Liver (tissue), 3 donors: ENCODE results near the gene BRF1.

Experiments
- ATF3 ChIP-seq: IDR thresholded peaks from 2 replicates; pipeline ENCODE4 v1.6.1; 2016; ENCODE audit warnings: antibody characterized with exemption
- CTCF ChIP-seq: fragments of 150-350 bp; IDR thresholded peaks from 2 replicates; pipeline ENCODE4 v1.5.1; 2017; ENCODE audit warnings: improper control_type of control experiment, low read depth, low read length; ENCODE audit not compliant: missing input control
- FOXA1 ChIP-seq: IDR thresholded peaks from 2 replicates; pipeline ENCODE4 v1.6.1; 2016; ENCODE audit warnings: antibody characterized with exemption
- GABPA ChIP-seq, 2 donors: IDR thresholded peaks in 1 of 2; conservative IDR thresholded peaks in 1 of 2; 2 replicates each; pipeline ENCODE4 v1.6.1; 2016; ENCODE audit warnings: antibody characterized with exemption in 2 of 2, mild to moderate bottlenecking in 1 of 2, moderate library complexity in 1 of 2
- HNF4G ChIP-seq: IDR thresholded peaks from 2 replicates; pipeline ENCODE4 v1.6.1; 2016; ENCODE audit warnings: antibody characterized with exemption
- JUND ChIP-seq, 2 donors: IDR thresholded peaks; 2 replicates each; pipeline ENCODE4 v1.6.1; 2016; ENCODE audit warnings: antibody characterized with exemption in 2 of 2
- MAX ChIP-seq: IDR thresholded peaks from 2 replicates; pipeline ENCODE4 v1.6.1; 2016; ENCODE audit warnings: antibody characterized with exemption
- NR2F2 ChIP-seq: IDR thresholded peaks from 2 replicates; pipeline ENCODE4 v1.6.1; 2016; ENCODE audit warnings: antibody characterized with exemption
- RAD21 ChIP-seq, 2 donors: IDR thresholded peaks; 2 replicates each; pipeline ENCODE4 v1.6.1; 2016; ENCODE audit warnings: antibody characterized with exemption in 2 of 2, mild to moderate bottlenecking in 2 of 2
- REST ChIP-seq: IDR thresholded peaks from 2 replicates; pipeline ENCODE4 v1.6.1; 2016; ENCODE audit warnings: antibody characterized with exemption, mild to moderate bottlenecking
- TAF1 ChIP-seq: conservative IDR thresholded peaks from 2 replicates; pipeline ENCODE4 v1.6.1; 2016; ENCODE audit warnings: antibody characterized with exemption, mild to moderate bottlenecking
- donor health status: healthy.
- donor health status: healthy.

GRCh38 chr14:105211758-105212089 lies 89.1 kb downstream of the BRF1 start:
- TF ChIP-seq REST (no peak), CTCF (no peak), ATF3 (no peak), GABPA (IDR thresholded peaks at IDR 0.05 in 1 of 2, conservative IDR thresholded peaks at IDR 0.05 in 1 of 2) (no peak), RAD21 (IDR thresholded peaks at IDR 0.05) (no peak), MAX (no peak), TAF1 (no peak), JUND (IDR thresholded peaks at IDR 0.05) (no peak), FOXA1 (no peak), HNF4G (no peak), NR2F2 (no peak)
